HepG2 (cell line): ENCODE measurements around the gene PCGF2. TPM values are rescaled to one million over a fixed set of nuclear protein-coding genes. Genes with fewer than 3 reads are reported as not detected.

Source experiments
- CENPX ChIP-seq: sonication (generic); formaldehyde crosslinking; IDR thresholded peaks from 2 replicates; pipeline ENCODE4 v1.9.0; 2021; ENCODE audit warnings: mild to moderate bottlenecking, missing genetic modification reagents, moderate library complexity
- FOXC1 ChIP-seq: sonication (generic); formaldehyde crosslinking; IDR thresholded peaks from 2 replicates; pipeline ENCODE4 v1.8.0; 2022; ENCODE audit warnings: mild to moderate bottlenecking, missing genetic modification reagents, borderline replicate concordance
- FOXK1 ChIP-seq: sonication (generic); formaldehyde crosslinking; IDR thresholded peaks from 2 replicates; pipeline ENCODE4 v1.4.0; 2020; ENCODE audit warnings: low read depth, missing genetic modification reagents, borderline replicate concordance
- MIXL1 ChIP-seq: IDR thresholded peaks from 2 replicates; pipeline ENCODE4 v1.6.1; 2016
- NAIF1 ChIP-seq: sonication (generic); formaldehyde crosslinking; IDR thresholded peaks from 2 replicates; pipeline ENCODE4 v1.5.0; 2020; ENCODE audit warnings: mild to moderate bottlenecking, missing genetic modification reagents, borderline replicate concordance
- SPEN ChIP-seq: sonication (generic); formaldehyde crosslinking; IDR thresholded peaks from 2 replicates; pipeline ENCODE4 v1.5.1; 2020; ENCODE audit warnings: low read depth, mild to moderate bottlenecking, missing genetic modification reagents
- ZBTB38 ChIP-seq: sonication (generic); formaldehyde crosslinking; IDR thresholded peaks from 2 replicates; pipeline ENCODE4 v1.5.1; 2020; ENCODE audit warnings: mild to moderate bottlenecking, missing genetic modification reagents
- ZNF180 ChIP-seq: sonication (generic); formaldehyde crosslinking; IDR thresholded peaks from 2 replicates; pipeline ENCODE4 v1.4.0; 2020; ENCODE audit warnings: low read depth, missing genetic modification reagents, borderline replicate concordance
- ZNF484 ChIP-seq: sonication (generic); formaldehyde crosslinking; IDR thresholded peaks from 2 replicates; pipeline ENCODE4 v1.5.1; 2020; ENCODE audit warnings: mild to moderate bottlenecking, low read depth, missing genetic modification reagents, borderline replicate concordance
- ZNF543 ChIP-seq: sonication (generic); formaldehyde crosslinking; IDR thresholded peaks from 2 replicates; pipeline ENCODE4 v1.4.0; 2020; ENCODE audit warnings: mild to moderate bottlenecking, missing genetic modification reagents
- ZNF629 ChIP-seq: sonication (generic); formaldehyde crosslinking; conservative IDR thresholded peaks from 2 replicates; pipeline ENCODE4 v1.5.0; 2020; ENCODE audit warnings: missing genetic modification reagents
- ZNF780A ChIP-seq: sonication (generic); formaldehyde crosslinking; IDR thresholded peaks from 2 replicates; pipeline ENCODE4 v1.8.0; 2022; ENCODE audit warnings: mild to moderate bottlenecking, missing genetic modification reagents, moderate library complexity
- ZSCAN25 ChIP-seq: sonication (generic); formaldehyde crosslinking; IDR thresholded peaks from 2 replicates; pipeline ENCODE4 v1.8.0; 2022; ENCODE audit warnings: mild to moderate bottlenecking, missing genetic modification reagents
- polyA plus RNA-seq, 8 experiments: library from polyadenylated mRNA; depleted of rRNA in 3 of 8; stranded (reverse) in 7 of 8; unstranded in 1 of 8; fragments of >200 nt; fragmentation: Illumina TruSeq in 4 of 8; extraction: Trizol in 4 of 8; gene quantifications; 2 replicates each; pipeline versions ENCODE4 v1.2.1 to v1.2.3, GENCODE V29; 2011 to 2016; ENCODE audit warnings: low read depth in 4 of 8, missing spikeins in 1 of 8, mixed read lengths in 1 of 8; ENCODE audit not compliant: insufficient read depth in 1 of 8
- total RNA-seq, 5 experiments: library from RNA; depleted of rRNA; stranded (reverse); fragments of >200 nt; fragmentation: Illumina TruSeq; extraction: Trizol; gene quantifications; 2 replicates each; pipeline ENCODE4 v1.2.3, GENCODE V29; 2016; ENCODE audit warnings: low read depth in 1 of 5

Gene PCGF2
- total and polyA plus RNA-seq, 2 of the 13 experiments (the other 11 are each of a cell fraction or from before 2014, with no cell fraction given) = 11.6 to 29.4 TPM

- TF ChIP-seq ZNF484 (no peak), FOXC1 (no peak), ZNF629 (peak; percentile 94), ZSCAN25 (CRISPR knock-in tag) (no peak), SPEN (CRISPR knock-in tag) (no peak; the same call in 1 of the 2 replicates), NAIF1 (CRISPR knock-in tag) (no peak), ZNF543 (peak; percentile 9; the same call in 1 of the 2 replicates), MIXL1 (CRISPR knock-in tag) (no peak), CENPX (no peak), ZNF180 (CRISPR knock-in tag) (0 out of 2 replicates have a peak, but pooled peaks have one; percentile 46), ZBTB38 (no peak), ZNF780A (CRISPR knock-in tag) (0 out of 2 replicates have a peak, but pooled peaks have one; percentile 3), FOXK1 (CRISPR knock-in tag) (no peak)
Measured at GRCh38 chr17:38702916-38703741, 45.0 kb downstream of the PCGF2 start (continued).
